ENCODE measurements around the gene PMEPA1.
A peak's percentile ranks its signal among the peaks of the same experiment; 100 is the strongest.

GRCh38 chr20:57701651-57702050, 8.2 kb downstream of the PMEPA1 start:
- TF ChIP-seq TAF1 (IDR thresholded peaks at IDR 0.05; ENCODE audit: low read depth, low read length) (no peak), POLR2A (IDR thresholded peaks at IDR 0.05; ENCODE audit: low read depth, low read length) (no peak), POLR2AphosphoS5 (IDR thresholded peaks at IDR 0.05; ENCODE audit: low read depth, low read length) (no peak), SPI1 (IDR thresholded peaks at IDR 0.05; ENCODE audit: low read depth, low read length) (peak; percentile 33; the same call in 1 of the 2 replicates), POU2F2 (IDR thresholded peaks at IDR 0.05; ENCODE audit: low read depth, low read length) (no peak), PAX5 (IDR thresholded peaks at IDR 0.05; ENCODE audit: insufficient read depth, low read length, severe bottlenecking) (no peak)
